Measurements from ENCODE around the gene ANKRD29.

The ANKRD29 gene

GRCh38 chr18:23635283-23636070 is 27.2 kb downstream of the ANKRD29 start:
- H4K20me1 ChIP-seq (ENCODE audit: insufficient read depth, low read length, poor library complexity, severe bottlenecking) = no peaks in the 10 kb centered on the region
- H3K9me2 ChIP-seq (replicated peaks; ENCODE audit: low read depth, low read length) = no peaks in the 10 kb centered on the region
- no peak overlapping the region for H3K9ac ChIP-seq (ENCODE audit: low read depth, low read length, poor library complexity, severe bottlenecking)
- no peak overlapping the region for H3K4me3 ChIP-seq (ENCODE audit: low read length, poor library complexity, severe bottlenecking)
- H3F3A ChIP-seq (ENCODE audit: low read depth) = no peaks in the 10 kb centered on the region
- no peaks in the 10 kb centered on the region for H3K36me3 ChIP-seq (ENCODE audit: insufficient read depth, low read length)
- no peaks in the 10 kb centered on the region for H3K27me3 ChIP-seq (ENCODE audit: insufficient read depth, low read length, poor library complexity, severe bottlenecking)
- H3K4me1 ChIP-seq (ENCODE audit: insufficient read depth, low read length, poor library complexity, severe bottlenecking) = peaks cover 10% of the 10 kb centered on the region
- no peaks in the 10 kb centered on the region for H3K9me3 ChIP-seq (ENCODE audit: insufficient read depth, low read depth, low read length)
- H3K79me2 ChIP-seq (ENCODE audit: insufficient read depth, low read length) = no peaks in the 10 kb centered on the region
- H2AFZ ChIP-seq (ENCODE audit: low read length) = no peak overlapping the region
- TF ChIP-seq, protein P1, sequence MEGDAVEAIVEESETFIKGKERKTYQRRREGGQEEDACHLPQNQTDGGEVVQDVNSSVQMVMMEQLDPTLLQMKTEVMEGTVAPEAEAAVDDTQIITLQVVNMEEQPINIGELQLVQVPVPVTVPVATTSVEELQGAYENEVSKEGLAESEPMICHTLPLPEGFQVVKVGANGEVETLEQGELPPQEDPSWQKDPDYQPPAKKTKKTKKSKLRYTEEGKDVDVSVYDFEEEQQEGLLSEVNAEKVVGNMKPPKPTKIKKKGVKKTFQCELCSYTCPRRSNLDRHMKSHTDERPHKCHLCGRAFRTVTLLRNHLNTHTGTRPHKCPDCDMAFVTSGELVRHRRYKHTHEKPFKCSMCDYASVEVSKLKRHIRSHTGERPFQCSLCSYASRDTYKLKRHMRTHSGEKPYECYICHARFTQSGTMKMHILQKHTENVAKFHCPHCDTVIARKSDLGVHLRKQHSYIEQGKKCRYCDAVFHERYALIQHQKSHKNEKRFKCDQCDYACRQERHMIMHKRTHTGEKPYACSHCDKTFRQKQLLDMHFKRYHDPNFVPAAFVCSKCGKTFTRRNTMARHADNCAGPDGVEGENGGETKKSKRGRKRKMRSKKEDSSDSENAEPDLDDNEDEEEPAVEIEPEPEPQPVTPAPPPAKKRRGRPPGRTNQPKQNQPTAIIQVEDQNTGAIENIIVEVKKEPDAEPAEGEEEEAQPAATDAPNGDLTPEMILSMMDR (conservative IDR thresholded peaks at IDR 0.05; ENCODE audit: low read length) = no peak
- TF ChIP-seq EZH2phosphoT487 (IDR thresholded peaks at IDR 0.05; ENCODE audit: borderline replicate concordance) = no peak
- H3K4me2 ChIP-seq (ENCODE audit: low read depth, low read length, poor library complexity, severe bottlenecking) = peak overlapping the region; percentile 14

DNA sequence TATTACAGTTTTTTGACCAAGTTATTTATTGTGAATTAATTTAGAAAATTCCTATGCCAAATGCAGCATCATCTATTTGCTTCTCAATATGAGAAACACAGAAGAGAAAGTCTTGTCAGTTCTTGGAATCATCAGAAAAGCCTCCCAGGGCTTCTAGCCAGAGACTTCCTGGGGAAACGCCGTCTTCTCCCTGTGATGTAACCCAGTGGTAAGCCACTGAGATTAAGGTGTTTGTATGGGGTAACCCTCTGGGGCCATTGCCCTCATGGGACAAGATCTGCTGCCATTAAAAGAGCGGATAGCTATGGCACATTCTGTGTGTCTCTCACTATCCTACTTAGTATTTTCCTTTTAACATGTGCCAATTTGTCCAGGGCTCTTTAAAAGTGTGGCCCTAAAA is 28.0 kb downstream of the ANKRD29 start:
- no peaks in the 10 kb centered on the region for H4K20me1 ChIP-seq (ENCODE audit: insufficient read depth, low read length, poor library complexity, severe bottlenecking)
- peaks cover 10% of the 10 kb centered on the region for H3K4me1 ChIP-seq (ENCODE audit: insufficient read depth, low read length, poor library complexity, severe bottlenecking)
- H3K9me3 ChIP-seq (ENCODE audit: insufficient read depth, low read depth, low read length) = no peaks in the 10 kb centered on the region
- no peaks in the 10 kb centered on the region for H3K9me2 ChIP-seq (replicated peaks; ENCODE audit: low read depth, low read length)
- H3F3A ChIP-seq (ENCODE audit: low read depth) = no peaks in the 10 kb centered on the region
- H3K4me2 ChIP-seq (ENCODE audit: low read depth, low read length, poor library complexity, severe bottlenecking) = no peak overlapping the region
- H3K27me3 ChIP-seq (ENCODE audit: insufficient read depth, low read length, poor library complexity, severe bottlenecking) = no peaks in the 10 kb centered on the region
- TF ChIP-seq, protein P1 (conservative IDR thresholded peaks at IDR 0.05; ENCODE audit: low read length) = no peak
- no peak for TF ChIP-seq EZH2phosphoT487 (IDR thresholded peaks at IDR 0.05; ENCODE audit: borderline replicate concordance)
- no peaks in the 10 kb centered on the region for H3K36me3 ChIP-seq (ENCODE audit: insufficient read depth, low read length)
- no peak overlapping the region for H3K9ac ChIP-seq (ENCODE audit: low read depth, low read length, poor library complexity, severe bottlenecking)
- no peak overlapping the region for H3K4me3 ChIP-seq (ENCODE audit: low read length, poor library complexity, severe bottlenecking)
- no peaks in the 10 kb centered on the region for H3K79me2 ChIP-seq (ENCODE audit: insufficient read depth, low read length)
- no peak overlapping the region for H2AFZ ChIP-seq (ENCODE audit: low read length)

DNA sequence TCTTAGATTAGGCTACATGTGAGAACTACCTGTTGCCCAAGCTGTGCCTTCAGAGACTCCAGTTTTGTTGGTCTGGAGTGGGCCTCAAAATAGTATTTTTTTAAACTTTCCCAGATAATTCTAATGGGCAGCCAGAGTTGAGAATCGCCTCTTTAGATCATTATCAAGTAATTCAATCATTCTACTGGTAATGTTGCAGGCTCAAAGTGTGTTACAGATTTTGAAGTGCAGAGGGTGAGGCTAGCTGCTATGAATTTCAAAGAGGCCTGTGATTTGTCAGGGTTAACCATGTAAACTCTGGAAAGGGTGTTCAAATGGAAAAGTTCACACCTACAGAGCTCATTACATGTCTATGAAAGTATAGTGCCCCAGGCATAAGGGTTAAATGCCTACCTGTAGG is 30.1 kb downstream of the ANKRD29 start:
- Histone ChIP-seq H3K9me3 (ENCODE audit: insufficient read depth, low read depth, low read length) (no peaks in the 10 kb centered on the region), H3K4me1 (ENCODE audit: insufficient read depth, low read length, poor library complexity, severe bottlenecking) (peaks cover 10% of the 10 kb centered on the region), H3K36me3 (ENCODE audit: insufficient read depth, low read length) (no peaks in the 10 kb centered on the region), H2AFZ (ENCODE audit: low read length) (no peak overlapping the region), H4K20me1 (ENCODE audit: insufficient read depth, low read length, poor library complexity, severe bottlenecking) (no peaks in the 10 kb centered on the region), H3F3A (ENCODE audit: low read depth) (no peaks in the 10 kb centered on the region), H3K4me3 (ENCODE audit: low read length, poor library complexity, severe bottlenecking) (no peak overlapping the region), H3K9ac (ENCODE audit: low read depth, low read length, poor library complexity, severe bottlenecking) (no peak overlapping the region), H3K4me2 (ENCODE audit: low read depth, low read length, poor library complexity, severe bottlenecking) (no peak overlapping the region), H3K79me2 (ENCODE audit: insufficient read depth, low read length) (no peaks in the 10 kb centered on the region), H3K9me2 (replicated peaks; ENCODE audit: low read depth, low read length) (no peaks in the 10 kb centered on the region), H3K27me3 (ENCODE audit: insufficient read depth, low read length, poor library complexity, severe bottlenecking) (no peaks in the 10 kb centered on the region)
- TF ChIP-seq, protein P1 (conservative IDR thresholded peaks at IDR 0.05; ENCODE audit: low read length) = no peak
- no peak for TF ChIP-seq EZH2phosphoT487 (IDR thresholded peaks at IDR 0.05; ENCODE audit: borderline replicate concordance)

All from Loucy (cell line).